DND-41 (cell line): Measurements from ENCODE around the gene XIAP.

Experiments
- CTCF ChIP-seq: IDR thresholded peaks from 2 replicates; pipeline ENCODE4 v1.5.1; 2012; ENCODE audit warnings: borderline replicate concordance, low read length, moderate library complexity, mild to moderate bottlenecking; ENCODE audit not compliant: poor library complexity, severe bottlenecking; ENCODE audit errors: extremely low read depth
- EZH2 ChIP-seq: IDR thresholded peaks from 3 replicates; pipeline ENCODE4 v1.6.1; 2012; ENCODE audit warnings: borderline replicate concordance, low read depth, mild to moderate bottlenecking, moderate library complexity, low read length, inconsistent platforms; ENCODE audit not compliant: severe bottlenecking

GRCh38 chrX:123822965-123823364, 36.9 kb upstream of the XIAP start:
- TF ChIP-seq CTCF (no peak), EZH2 (no peak)
